ENCODE results near the gene PHACTR3.
A peak's percentile ranks its signal among the peaks of the same experiment; 100 is the strongest.
"Not testable (repeated sequence)": the region's sequence is repeated elsewhere in the genome, so short reads cannot be mapped to it uniquely, and the experiment has no call there.

The PHACTR3 gene

GRCh38 chr20:59603781-59604541, at the start of gene PHACTR3:
TSS of gene PHACTR3 (plus strand) at chr20:59604540. CDS start at chr20:59605015, 475 bp downstream.
- DNase-seq: no peak

- not testable (repeated sequence) for DNase-seq
Observed at GRCh38 chr20:59557733-59558529, 46.4 kb upstream of the PHACTR3 start.

GRCh38 chr20:59559024-59559817, 45.1 kb upstream of the PHACTR3 start:
- no peak for DNase-seq

GRCh38 chr20:59559863-59560262, 44.5 kb upstream of the PHACTR3 start:
- no peak for DNase-seq

- DNase-seq: no peak
Observed at GRCh38 chr20:59560588-59561227, 43.6 kb upstream of the PHACTR3 start.

GRCh38 chr20:59561228-59561605, 43.1 kb upstream of the PHACTR3 start:
- DNase-seq: no peak

GRCh38 chr20:59561614-59562277, 42.6 kb upstream of the PHACTR3 start:
- DNase-seq: no peak

- DNase-seq: no peak
Observed at GRCh38 chr20:59564171-59564570, 40.2 kb upstream of the PHACTR3 start.

GRCh38 chr20:59564943-59565342, 39.4 kb upstream of the PHACTR3 start:
- no peak for DNase-seq

- DNase-seq: no peak
Observed at GRCh38 chr20:59565768-59566461, 38.4 kb upstream of the PHACTR3 start.

- no peak for DNase-seq
Observed at GRCh38 chr20:59566631-59567524, 37.5 kb upstream of the PHACTR3 start.

- no peak for DNase-seq
Observed at GRCh38 chr20:59567585-59568508, 36.5 kb upstream of the PHACTR3 start.

- no peak for DNase-seq
Observed at GRCh38 chr20:59568509-59569024, 35.8 kb upstream of the PHACTR3 start.

- DNase-seq: no peak
Observed at GRCh38 chr20:59569305-59569704, 35.0 kb upstream of the PHACTR3 start.

GRCh38 chr20:59571151-59571550, 33.2 kb upstream of the PHACTR3 start:
- no peak for DNase-seq

GRCh38 chr20:59571551-59572314, 32.6 kb upstream of the PHACTR3 start:
- DNase-seq: peak; percentile 58

GRCh38 chr20:59572515-59572914, 31.8 kb upstream of the PHACTR3 start:
- DNase-seq: no peak

GRCh38 chr20:59573837-59574236, 30.5 kb upstream of the PHACTR3 start:
- DNase-seq: no peak
